ENCODE data around the gene ABHD1. TPM values are rescaled to one million over a fixed set of nuclear protein-coding genes. Genes with fewer than 3 reads are reported as not detected.

The ABHD1 gene
- total RNA-seq, 1 donor from 2014 or later: not detected

- no peak overlapping the region for H3K27ac Mint-ChIP-seq (ENCODE audit: unreplicated experiment)
- Histone ChIP-seq H3K4me3 (ENCODE audit: insufficient read depth, low read depth, low read length) (no peak overlapping the region), H3K4me1 (ENCODE audit: insufficient read depth, low read length) (no peaks in the 10 kb centered on the region), H3K27me3 (ENCODE audit: insufficient read depth, low read length) (no peaks in the 10 kb centered on the region), H3K27ac (ENCODE audit: low read depth, low read length) (no peak overlapping the region), H2AFZ (ENCODE audit: low read depth, low read length) (no peak overlapping the region), H3K79me2 (ENCODE audit: insufficient read depth, low read length) (no peaks in the 10 kb centered on the region), H3K4me2 (ENCODE audit: low read length) (no peak overlapping the region), H4K20me1 (ENCODE audit: insufficient read depth, low read length) (no peaks in the 10 kb centered on the region), H3K36me3 (ENCODE audit: insufficient read depth, low read length) (no peaks in the 10 kb centered on the region), H3K9me3 (ENCODE audit: insufficient read depth, low read depth, low read length) (no peaks in the 10 kb centered on the region), H3K9ac (ENCODE audit: low read length) (no peak overlapping the region)
- TF ChIP-seq, protein P1, sequence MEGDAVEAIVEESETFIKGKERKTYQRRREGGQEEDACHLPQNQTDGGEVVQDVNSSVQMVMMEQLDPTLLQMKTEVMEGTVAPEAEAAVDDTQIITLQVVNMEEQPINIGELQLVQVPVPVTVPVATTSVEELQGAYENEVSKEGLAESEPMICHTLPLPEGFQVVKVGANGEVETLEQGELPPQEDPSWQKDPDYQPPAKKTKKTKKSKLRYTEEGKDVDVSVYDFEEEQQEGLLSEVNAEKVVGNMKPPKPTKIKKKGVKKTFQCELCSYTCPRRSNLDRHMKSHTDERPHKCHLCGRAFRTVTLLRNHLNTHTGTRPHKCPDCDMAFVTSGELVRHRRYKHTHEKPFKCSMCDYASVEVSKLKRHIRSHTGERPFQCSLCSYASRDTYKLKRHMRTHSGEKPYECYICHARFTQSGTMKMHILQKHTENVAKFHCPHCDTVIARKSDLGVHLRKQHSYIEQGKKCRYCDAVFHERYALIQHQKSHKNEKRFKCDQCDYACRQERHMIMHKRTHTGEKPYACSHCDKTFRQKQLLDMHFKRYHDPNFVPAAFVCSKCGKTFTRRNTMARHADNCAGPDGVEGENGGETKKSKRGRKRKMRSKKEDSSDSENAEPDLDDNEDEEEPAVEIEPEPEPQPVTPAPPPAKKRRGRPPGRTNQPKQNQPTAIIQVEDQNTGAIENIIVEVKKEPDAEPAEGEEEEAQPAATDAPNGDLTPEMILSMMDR (IDR thresholded peaks at IDR 0.05; ENCODE audit: insufficient read depth, low read depth, low read length): no peak
- no peaks in the 10 kb centered on the region for H3K36me3 Mint-ChIP-seq (ENCODE audit: low read depth, unreplicated experiment)
- H3K27me3 Mint-ChIP-seq (ENCODE audit: low read depth, unreplicated experiment): peaks cover 13% of the 10 kb centered on the region
- peaks cover 2% of the 10 kb centered on the region for H3K9me3 Mint-ChIP-seq (ENCODE audit: unreplicated experiment)
- FAIRE-seq: no peak
- no peak for DNase-seq (ENCODE audit: low read depth)
- H3K4me1 Mint-ChIP-seq (ENCODE audit: low read depth, unreplicated experiment): no peaks in the 10 kb centered on the region
- no peak overlapping the region for H3K4me3 Mint-ChIP-seq (ENCODE audit: unreplicated experiment)
Observed at GRCh38 chr2:27093430-27094352, 29.9 kb upstream of the ABHD1 start.

GRCh38 chr2:27094353-27094984, 29.1 kb upstream of the ABHD1 start:
- DNase-seq (ENCODE audit: low read depth) (no peak), FAIRE-seq (no peak)
- no peak overlapping the region for H3K4me2 ChIP-seq (ENCODE audit: low read length)
- H2AFZ ChIP-seq (ENCODE audit: low read depth, low read length): no peak overlapping the region
- Mint-ChIP-seq H3K36me3 (ENCODE audit: low read depth, unreplicated experiment) (no peaks in the 10 kb centered on the region), H3K27ac (ENCODE audit: unreplicated experiment) (no peak overlapping the region), H3K4me3 (ENCODE audit: unreplicated experiment) (no peak overlapping the region), H3K9me3 (ENCODE audit: unreplicated experiment) (peaks cover 2% of the 10 kb centered on the region), H3K27me3 (ENCODE audit: low read depth, unreplicated experiment) (peaks cover 11% of the 10 kb centered on the region), H3K4me1 (ENCODE audit: low read depth, unreplicated experiment) (no peaks in the 10 kb centered on the region)
- H3K9ac ChIP-seq (ENCODE audit: low read length): no peak overlapping the region
- H3K79me2 ChIP-seq (ENCODE audit: insufficient read depth, low read length): no peaks in the 10 kb centered on the region
- H4K20me1 ChIP-seq (ENCODE audit: insufficient read depth, low read length): no peaks in the 10 kb centered on the region
- no peak overlapping the region for H3K27ac ChIP-seq (ENCODE audit: low read depth, low read length)
- H3K4me3 ChIP-seq (ENCODE audit: insufficient read depth, low read depth, low read length): no peak overlapping the region
- no peaks in the 10 kb centered on the region for H3K4me1 ChIP-seq (ENCODE audit: insufficient read depth, low read length)
- H3K36me3 ChIP-seq (ENCODE audit: insufficient read depth, low read length): no peaks in the 10 kb centered on the region
- H3K9me3 ChIP-seq (ENCODE audit: insufficient read depth, low read depth, low read length): no peaks in the 10 kb centered on the region
- no peaks in the 10 kb centered on the region for H3K27me3 ChIP-seq (ENCODE audit: insufficient read depth, low read length)
- no peak for TF ChIP-seq EZH2 (IDR thresholded peaks at IDR 0.05; ENCODE audit: insufficient read depth, low read length)

GRCh38 chr2:27095427-27095744, 28.2 kb upstream of the ABHD1 start:
- Histone ChIP-seq H3K27ac (ENCODE audit: low read depth, low read length) (no peak overlapping the region), H3K27me3 (ENCODE audit: insufficient read depth, low read length) (no peaks in the 10 kb centered on the region), H2AFZ (ENCODE audit: low read depth, low read length) (no peak overlapping the region), H3K9ac (ENCODE audit: low read length) (no peak overlapping the region), H3K4me3 (ENCODE audit: insufficient read depth, low read depth, low read length) (no peak overlapping the region), H3K9me3 (ENCODE audit: insufficient read depth, low read depth, low read length) (no peaks in the 10 kb centered on the region), H3K79me2 (ENCODE audit: insufficient read depth, low read length) (no peaks in the 10 kb centered on the region), H3K4me2 (ENCODE audit: low read length) (no peak overlapping the region), H3K4me1 (ENCODE audit: insufficient read depth, low read length) (no peaks in the 10 kb centered on the region), H3K36me3 (ENCODE audit: insufficient read depth, low read length) (no peaks in the 10 kb centered on the region), H4K20me1 (ENCODE audit: insufficient read depth, low read length) (no peaks in the 10 kb centered on the region)
- FAIRE-seq (no peak), DNase-seq (ENCODE audit: low read depth) (no peak)
- H3K27ac Mint-ChIP-seq (ENCODE audit: unreplicated experiment): peak overlapping the region; percentile 4
- peaks cover 2% of the 10 kb centered on the region for H3K9me3 Mint-ChIP-seq (ENCODE audit: unreplicated experiment)
- H3K4me1 Mint-ChIP-seq (ENCODE audit: low read depth, unreplicated experiment): no peaks in the 10 kb centered on the region
- H3K27me3 Mint-ChIP-seq (ENCODE audit: low read depth, unreplicated experiment): peaks cover 12% of the 10 kb centered on the region
- TF ChIP-seq EZH2 (IDR thresholded peaks at IDR 0.05; ENCODE audit: insufficient read depth, low read length): no peak
- TF ChIP-seq, protein P1 (IDR thresholded peaks at IDR 0.05; ENCODE audit: insufficient read depth, low read depth, low read length): no peak
- H3K4me3 Mint-ChIP-seq (ENCODE audit: unreplicated experiment): no peak overlapping the region
- no peaks in the 10 kb centered on the region for H3K36me3 Mint-ChIP-seq (ENCODE audit: low read depth, unreplicated experiment)

Measured in astrocyte (in vitro differentiated cells and primary cell).